Measurements from ENCODE around the gene MVB12B. TPM values are rescaled to one million over a fixed set of nuclear protein-coding genes. Genes with fewer than 3 reads are reported as not detected.

MVB12B gene
- total and polyA plus RNA-seq, 7 experiments from 2014 or later: 1.6 to 9.7 (median 3.8) TPM

DNA sequence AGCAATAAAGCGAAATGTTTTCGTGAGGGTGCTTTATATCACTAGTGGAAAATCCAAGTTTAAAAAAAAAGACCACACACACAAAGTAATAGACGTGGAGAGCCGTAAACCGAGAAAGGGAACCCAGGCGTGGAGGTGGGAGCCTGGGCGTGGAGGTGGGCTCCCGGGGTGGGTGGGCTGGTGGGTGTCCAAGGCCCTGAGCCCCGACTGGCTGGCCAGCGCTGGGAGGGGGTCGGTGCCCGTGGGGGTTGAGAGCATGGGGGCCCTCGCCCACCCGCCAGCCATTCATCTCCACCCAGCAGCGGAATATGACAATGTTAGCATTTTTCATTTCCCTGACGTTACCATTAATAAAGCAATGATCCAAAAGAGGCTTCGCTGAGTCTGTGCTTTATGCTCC is 135.0 kb downstream of the MVB12B start:
- no peak for DNase-seq
- peaks cover 0 to 3% (median 0%) of the 10 kb centered on the region in 5 donors for H3K36me3 Mint-ChIP-seq
- ChIA-PET POLR2A (interaction anchor here (1.0 kb wide), 1 partner anchor 9 kb away, joined by 4 read pairs; no protein-coding TSS in a partner anchor), CTCF (interaction anchor here (0.6 kb wide), 1 partner anchor 63 kb away, joined by 4 read pairs; no protein-coding TSS in a partner anchor)
- H3K4me3 Mint-ChIP-seq: no peak overlapping the region
- H3K27me3 ChIP-seq (ENCODE audit: control insufficient read depth in 2 of 2, insufficient read depth in 2 of 2, low read length in 2 of 2): no peaks in the 10 kb centered on the region
- H3K4me3 ChIP-seq (ENCODE audit: low read length): no peak overlapping the region
- H3K9me3 Mint-ChIP-seq: no peaks in the 10 kb centered on the region
- H3K4me1 Mint-ChIP-seq: peaks cover 0 to 5% (median 5%) of the 10 kb centered on the region in 7 donors
- peaks cover 0 to 42% (median 0%) of the 10 kb centered on the region in 5 donors for H3K27me3 Mint-ChIP-seq
- H3K27ac Mint-ChIP-seq: no peak overlapping the region
- intact Hi-C loops (cut with micrococcal nuclease): no loop called here
- H3K9me3 ChIP-seq (ENCODE audit: control insufficient read depth in 2 of 3, low read length in 3 of 3): no peaks in the 10 kb centered on the region
- H3K27ac ChIP-seq (ENCODE audit: low read depth, low read length): no peak overlapping the region
- no peaks in the 10 kb centered on the region for H3K4me1 ChIP-seq (ENCODE audit: control insufficient read depth in 2 of 2, insufficient read depth in 2 of 2, low read length in 2 of 2)
- H3K36me3 ChIP-seq (ENCODE audit: control insufficient read depth in 2 of 3, insufficient read depth in 3 of 3, low read length in 3 of 3): no peaks in the 10 kb centered on the region
- ATAC-seq: no peak

DNA sequence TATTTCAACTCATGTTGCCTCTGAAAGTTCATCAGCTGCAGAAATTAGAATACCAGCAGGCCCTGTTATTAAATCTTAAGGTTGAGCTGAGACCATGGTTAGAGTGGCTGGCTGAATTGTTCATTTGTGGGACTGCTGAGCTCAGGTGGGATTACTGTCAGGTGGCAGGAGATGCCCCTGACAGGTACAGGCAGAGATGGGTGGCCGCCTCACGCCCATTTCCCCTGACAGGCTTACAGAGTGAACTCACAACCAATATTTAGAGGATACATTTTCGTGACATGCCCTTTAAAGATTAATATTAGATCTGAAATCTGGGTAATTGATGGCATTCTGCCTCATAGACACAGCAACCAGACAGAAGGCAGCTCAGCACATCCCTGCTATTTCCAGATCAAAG is 136.0 kb downstream of the MVB12B start:
- Mint-ChIP-seq H3K27me3 (peaks cover 0 to 42% (median 0%) of the 10 kb centered on the region in 5 donors), H3K27ac (no peak overlapping the region), H3K36me3 (no peaks in the 10 kb centered on the region), H3K4me1 (peaks cover 1 to 12% (median 7%) of the 10 kb centered on the region in 7 donors), H3K9me3 (no peaks in the 10 kb centered on the region), H3K4me3 (no peak overlapping the region)
- H3K4me3 ChIP-seq (ENCODE audit: low read length): no peak overlapping the region
- H3K4me1 ChIP-seq (ENCODE audit: control insufficient read depth in 2 of 2, insufficient read depth in 2 of 2, low read length in 2 of 2): no peaks in the 10 kb centered on the region
- no peaks in the 10 kb centered on the region for H3K9me3 ChIP-seq (ENCODE audit: control insufficient read depth in 2 of 3, low read length in 3 of 3)
- no peak overlapping the region for H3K27ac ChIP-seq (ENCODE audit: low read depth, low read length)
- intact Hi-C loops (cut with micrococcal nuclease): no loop called here
- DNase-seq (no peak), ATAC-seq (no peak)
- ChIA-PET CTCF (no interaction called here), POLR2A (interaction anchor here (1.0 kb wide), 1 partner anchor 8 kb away, joined by 4 read pairs; no protein-coding TSS in a partner anchor)
- no peaks in the 10 kb centered on the region for H3K27me3 ChIP-seq (ENCODE audit: control insufficient read depth in 2 of 2, insufficient read depth in 2 of 2, low read length in 2 of 2)
- no peaks in the 10 kb centered on the region for H3K36me3 ChIP-seq (ENCODE audit: control insufficient read depth in 2 of 3, insufficient read depth in 3 of 3, low read length in 3 of 3)

DNA sequence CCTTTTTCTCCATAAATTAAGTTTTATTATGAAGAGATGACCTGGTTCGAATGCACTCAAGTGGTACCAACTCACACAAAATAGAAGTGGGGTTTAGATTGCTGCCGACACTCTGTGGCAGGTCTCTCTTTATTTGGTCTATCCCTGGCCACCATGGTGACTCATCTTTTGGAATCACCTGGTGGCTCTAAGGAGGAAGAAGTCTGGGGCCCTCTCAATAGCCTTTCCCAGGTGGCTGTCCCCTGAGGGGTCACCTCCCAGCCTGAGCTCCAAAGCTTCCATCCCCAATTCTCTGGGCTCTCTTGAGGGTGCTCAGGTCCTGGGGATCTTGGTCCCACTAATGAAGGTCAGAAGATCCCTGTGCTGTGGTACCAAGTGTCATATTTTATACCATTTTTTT is 136.8 kb downstream of the MVB12B start:
- no peak overlapping the region for H3K4me3 ChIP-seq (ENCODE audit: low read length)
- Mint-ChIP-seq H3K36me3 (peaks cover 0 to 5% (median 0%) of the 10 kb centered on the region in 5 donors), H3K27ac (no peak overlapping the region), H3K9me3 (no peaks in the 10 kb centered on the region), H3K4me3 (no peak overlapping the region), H3K27me3 (peaks cover 0 to 48% (median 0%) of the 10 kb centered on the region in 5 donors), H3K4me1 (peaks cover 9 to 20% (median 15%) of the 10 kb centered on the region in 7 donors)
- H3K27me3 ChIP-seq (ENCODE audit: control insufficient read depth in 2 of 2, insufficient read depth in 2 of 2, low read length in 2 of 2): no peaks in the 10 kb centered on the region
- H3K9me3 ChIP-seq (ENCODE audit: control insufficient read depth in 2 of 3, low read length in 3 of 3): no peaks in the 10 kb centered on the region
- peaks cover 2 to 3% of the 10 kb centered on the region in 2 donors for H3K4me1 ChIP-seq (ENCODE audit: control insufficient read depth in 2 of 2, insufficient read depth in 2 of 2, low read length in 2 of 2)
- ChIA-PET POLR2A (interaction anchor here (1.2 kb wide), 1 partner anchor 9 kb away, joined by 5 read pairs; no protein-coding TSS in a partner anchor), CTCF (interaction anchor here (2.3 kb wide), 1 partner anchor 28 kb away, joined by 11 read pairs; no protein-coding TSS in a partner anchor)
- no peak for ATAC-seq
- no peaks in the 10 kb centered on the region for H3K36me3 ChIP-seq (ENCODE audit: control insufficient read depth in 2 of 3, insufficient read depth in 3 of 3, low read length in 3 of 3)
- H3K27ac ChIP-seq (ENCODE audit: low read depth, low read length): no peak overlapping the region
- DNase-seq: no peak
- intact Hi-C loops (cut with micrococcal nuclease): no loop called here

DNA sequence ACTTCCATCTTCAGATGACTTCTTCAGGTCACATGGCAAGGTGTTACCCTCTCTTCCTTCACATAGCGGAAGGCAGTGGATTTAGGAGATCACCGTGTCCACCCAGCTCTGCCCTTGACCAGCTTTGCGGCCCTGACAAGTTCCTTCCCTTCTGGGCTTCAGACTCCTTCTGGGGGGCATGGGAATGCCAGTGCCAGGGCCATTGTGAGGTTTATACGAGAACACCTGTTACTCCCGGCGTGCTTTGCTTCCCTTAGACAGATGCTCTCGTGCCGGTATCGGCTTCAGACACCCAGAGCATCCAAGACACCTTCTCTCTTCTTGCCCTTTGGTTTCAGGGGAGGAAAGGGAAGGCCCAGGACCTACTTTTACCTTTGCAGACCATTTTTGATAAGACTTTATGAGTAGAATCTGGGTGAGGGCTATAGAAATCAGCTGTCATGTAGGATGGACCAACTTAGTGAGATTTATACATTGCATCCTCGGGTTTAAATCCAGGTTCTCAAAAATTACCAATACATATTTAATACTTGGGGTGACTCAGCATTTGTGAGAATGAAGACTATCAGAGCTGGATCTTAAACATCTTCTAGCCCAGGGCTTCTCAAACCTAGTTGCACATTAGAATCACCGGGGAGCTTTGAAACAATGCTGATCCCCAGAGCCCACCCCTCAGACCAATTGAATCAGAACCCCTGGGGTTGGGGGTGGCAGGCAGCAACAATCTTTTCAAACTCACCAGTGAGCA is 138.2 kb downstream of the MVB12B start:
- H3K27ac Mint-ChIP-seq: peak overlapping the region in 1 of 9 donors; percentile 36

DNA sequence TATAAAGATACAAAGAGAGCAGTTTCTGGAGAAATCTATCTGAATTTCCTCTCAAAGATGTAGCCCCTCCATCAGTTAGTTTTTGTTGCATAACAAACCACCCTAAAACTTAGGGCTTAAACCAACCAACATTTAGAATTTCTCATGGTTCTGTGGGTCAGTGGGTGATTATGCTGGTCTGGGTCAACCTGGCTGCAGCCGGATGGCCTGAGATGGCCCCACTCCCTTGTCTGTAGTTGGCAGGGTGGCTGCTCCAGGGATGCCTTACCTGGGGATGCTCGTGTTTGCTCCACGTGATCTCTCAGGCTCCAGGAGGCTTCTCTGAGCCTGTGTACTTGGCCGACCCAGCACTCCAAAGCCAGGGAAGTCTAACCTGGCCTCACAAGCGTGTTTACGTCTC is 139.3 kb downstream of the MVB12B start:
- H3K27ac Mint-ChIP-seq: peak overlapping the region in 1 of 9 donors; percentile 14
- POLR2A ChIA-PET: no interaction called here
- no peak overlapping the region for H3K27ac ChIP-seq (ENCODE audit: low read depth, low read length)
- no peaks in the 10 kb centered on the region for H3K27me3 ChIP-seq (ENCODE audit: control insufficient read depth in 2 of 2, insufficient read depth in 2 of 2, low read length in 2 of 2)
- H3K9me3 ChIP-seq (ENCODE audit: control insufficient read depth in 2 of 3, low read length in 3 of 3): no peaks in the 10 kb centered on the region
- peaks cover 34 to 45% (median 40%) of the 10 kb centered on the region in 7 donors for H3K4me1 Mint-ChIP-seq
- H3K36me3 ChIP-seq (ENCODE audit: control insufficient read depth in 2 of 3, insufficient read depth in 3 of 3, low read length in 3 of 3): no peaks in the 10 kb centered on the region
- intact Hi-C loops (cut with micrococcal nuclease): no loop called here
- no peaks in the 10 kb centered on the region for H3K9me3 Mint-ChIP-seq
- ATAC-seq: no peak
- CTCF ChIA-PET: no interaction called here
- H3K4me1 ChIP-seq (ENCODE audit: control insufficient read depth in 2 of 2, insufficient read depth in 2 of 2, low read length in 2 of 2): peaks cover 27 to 28% of the 10 kb centered on the region in 2 donors
- peaks cover 0 to 47% (median 0%) of the 10 kb centered on the region in 5 donors for H3K27me3 Mint-ChIP-seq
- H3K4me3 ChIP-seq (ENCODE audit: low read length): no peak overlapping the region
- H3K4me3 Mint-ChIP-seq: no peak overlapping the region
- no peak for DNase-seq
- peaks cover 0 to 9% (median 0%) of the 10 kb centered on the region in 5 donors for H3K36me3 Mint-ChIP-seq

More for the DNA sequence above, 138.2 kb downstream of the MVB12B start:
- H3K27me3 ChIP-seq (ENCODE audit: control insufficient read depth in 2 of 2, insufficient read depth in 2 of 2, low read length in 2 of 2): no peaks in the 10 kb centered on the region
- Mint-ChIP-seq H3K9me3 (no peaks in the 10 kb centered on the region), H3K36me3 (peaks cover 0 to 8% (median 0%) of the 10 kb centered on the region in 5 donors), H3K4me1 (peaks cover 24 to 34% (median 29%) of the 10 kb centered on the region in 7 donors), H3K4me3 (no peak overlapping the region), H3K27me3 (peaks cover 0 to 47% (median 0%) of the 10 kb centered on the region in 5 donors)
- POLR2A ChIA-PET: interaction anchor here (1.2 kb wide), 1 partner anchor 8 kb away, joined by 5 read pairs; no protein-coding TSS in a partner anchor
- H3K9me3 ChIP-seq (ENCODE audit: control insufficient read depth in 2 of 3, low read length in 3 of 3): no peaks in the 10 kb centered on the region
- DNase-seq: no peak
- H3K4me1 ChIP-seq (ENCODE audit: control insufficient read depth in 2 of 2, insufficient read depth in 2 of 2, low read length in 2 of 2): peaks cover 16 to 18% of the 10 kb centered on the region in 2 donors
- CTCF ChIA-PET: interaction anchor here (2.3 kb wide), 1 partner anchor 26 kb away, joined by 11 read pairs; no protein-coding TSS in a partner anchor
- intact Hi-C loops (cut with micrococcal nuclease): no loop called here
- no peak overlapping the region for H3K27ac ChIP-seq (ENCODE audit: low read depth, low read length)
- no peak overlapping the region for H3K4me3 ChIP-seq (ENCODE audit: low read length)
- no peak for ATAC-seq
- H3K36me3 ChIP-seq (ENCODE audit: control insufficient read depth in 2 of 3, insufficient read depth in 3 of 3, low read length in 3 of 3): no peaks in the 10 kb centered on the region

DNA sequence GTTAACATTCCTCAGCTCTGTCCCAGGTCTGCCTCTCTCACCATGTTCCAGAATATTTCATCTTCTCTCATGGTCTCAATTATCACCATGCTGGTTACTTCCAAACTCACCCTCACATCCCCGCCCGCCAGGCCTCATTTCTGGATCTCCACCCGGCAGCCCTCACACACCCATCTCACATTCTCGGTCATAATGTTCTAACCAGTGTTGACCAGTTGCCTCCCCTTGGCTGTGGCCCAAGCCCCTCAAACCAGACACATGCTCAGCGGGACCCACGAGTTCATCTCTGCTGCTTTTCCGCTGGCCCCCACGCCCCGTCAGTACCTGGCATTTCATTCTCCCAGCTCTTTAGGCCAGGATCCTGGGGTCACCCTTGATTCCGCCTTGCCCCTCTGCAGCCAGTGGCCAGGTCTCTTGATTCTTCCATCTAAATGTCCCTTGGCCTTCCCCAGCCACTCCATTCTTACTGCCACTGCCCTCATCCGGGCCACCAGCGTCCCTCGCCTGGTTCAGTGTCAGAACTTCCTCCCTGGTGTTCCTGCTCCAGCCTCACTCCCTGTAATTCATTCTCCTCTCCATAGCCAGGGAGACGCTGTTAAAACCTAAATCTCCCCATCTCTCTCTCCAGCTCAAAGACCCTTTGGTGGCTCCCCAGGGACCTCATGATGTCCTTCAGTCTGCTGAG is 141.7 kb downstream of the MVB12B start:
- Histone ChIP-seq H3K4me3 (ENCODE audit: low read length) (no peak overlapping the region), H3K27me3 (ENCODE audit: control insufficient read depth in 2 of 2, insufficient read depth in 2 of 2, low read length in 2 of 2) (no peaks in the 10 kb centered on the region), H3K36me3 (ENCODE audit: control insufficient read depth in 2 of 3, insufficient read depth in 3 of 3, low read length in 3 of 3) (no peaks in the 10 kb centered on the region), H3K9me3 (ENCODE audit: control insufficient read depth in 2 of 3, low read length in 3 of 3) (no peaks in the 10 kb centered on the region), H3K27ac (ENCODE audit: low read depth, low read length) (no peak overlapping the region), H3K4me1 (ENCODE audit: control insufficient read depth in 2 of 2, insufficient read depth in 2 of 2, low read length in 2 of 2) (peaks cover 50% of the 10 kb centered on the region in 2 donors)
- Mint-ChIP-seq H3K9me3 (no peaks in the 10 kb centered on the region), H3K4me1 (peaks cover 54 to 68% (median 63%) of the 10 kb centered on the region in 7 donors), H3K27me3 (peaks cover 0 to 50% (median 0%) of the 10 kb centered on the region in 5 donors), H3K36me3 (peaks cover 0 to 9% (median 0%) of the 10 kb centered on the region in 5 donors), H3K27ac (peak overlapping the region in 7 of 9 donors; percentile 23 to 88 (median 50)), H3K4me3 (peak overlapping the region in 7 of 10 donors; percentile 6 to 84 (median 74))
- ChIA-PET CTCF (interaction anchor here (1.2 to 1.5 kb wide), 3 partner anchors 14 to 24 kb away, joined by 3 to 7 read pairs (median 5); no protein-coding TSS in a partner anchor), POLR2A (interaction anchor here (0.7 kb wide), 1 partner anchor 203 kb away, joined by 3 read pairs; no protein-coding TSS in a partner anchor)
- ATAC-seq (no peak), DNase-seq (no peak)
- intact Hi-C loops (cut with micrococcal nuclease): no loop called here

All from naive thymus-derived CD4-positive, alpha-beta T cell (primary cell).